ENCODE data around the gene MUC3A.
"Not testable (repeated sequence)": the region's sequence is repeated elsewhere in the genome, so short reads cannot be mapped to it uniquely, and the experiment has no call there.

- TF ChIP-seq CTCF (IDR thresholded peaks at IDR 0.05; ENCODE audit: low read depth, low read length); EZH2phosphoT487 (IDR thresholded peaks at IDR 0.05; ENCODE audit: low read depth): not testable (repeated sequence)
These were observed 49.2 kb downstream of the MUC3A start for GRCh38 chr7:100998530-100998929.
